HepG2 (cell line): ENCODE measurements around the gene RPS19. TPM values are rescaled to one million over a fixed set of nuclear protein-coding genes. Genes with fewer than 3 reads are reported as not detected.

Source experiments
- ATAC-seq: fragments of 200-7000 bp; cut with Tn5 transposase; 3 replicates; pipeline ENCODE4 v1.9.1; 2020; ENCODE audit warnings: mild to moderate bottlenecking, moderate library complexity
- BruUV-seq: library from RNA; stranded (reverse); fragments of 400-500 nt; replicated peaks from 2 replicates; lab custom pipeline; 2021; lab: Mats Ljungman, UMichigan
- CTCF ChIA-PET: fragments of 300-600 bp; formaldehyde crosslinking; extraction: SDS; loops from one replicate; lab custom pipeline; 2021; ENCODE audit warnings: low total read pairs, inconsistent platforms, low intra/inter-chr PET ratio; lab: Yijun Ruan, JAX
- POLR2A ChIA-PET: fragments of 350-600 bp; sonication (Branson Sonifier 250); formaldehyde crosslinking; loops from one replicate; lab custom pipeline; 2020; ENCODE audit warnings: antibody characterized with exemption, inconsistent platforms; lab: Yijun Ruan, JAX
- DNase-seq: peaks from one replicate; pipeline ENCODE4 v3.0.0-alpha.2; 2015; ENCODE audit warnings: low spot score
- FAIRE-seq: peaks from 3 replicates; lab custom pipeline; 2011; peaks lifted over from hg19 to GRCh38; lab: Jason Lieb, UNC
- H2AFZ ChIP-seq: one replicate; pipeline ENCODE4 v1.6.1; 2011; ENCODE audit warnings: low read length, inconsistent platforms
- H3K27ac ChIP-seq: fragments of 300-600 bp; 3 replicates; pipeline ENCODE4 v1.8.0; 2011; ENCODE audit warnings: mixed run types, mild to moderate bottlenecking, mixed read lengths, low read length, inconsistent platforms; ENCODE audit not compliant: insufficient read depth; ENCODE audit errors: extremely low read length
- H3K27me3 ChIP-seq, 2 experiments: fragments of 200-600 bp in 1 of 2; 2 replicates in 1 of 2; 3 replicates in 1 of 2; pipeline versions ENCODE4 v1.6.0 to v1.8.0; 2011; ENCODE audit warnings: low read length in 2 of 2, mild to moderate bottlenecking in 2 of 2, moderate library complexity in 2 of 2, inconsistent platforms in 1 of 2; ENCODE audit not compliant: insufficient read depth in 2 of 2, control insufficient read depth in 1 of 2
- H3K36me3 ChIP-seq, 2 experiments: fragments of 200-600 bp in 1 of 2; replicated peaks in 1 of 2; 2 replicates in 1 of 2; 3 replicates in 1 of 2; pipeline versions ENCODE4 v1.5.1 to v1.8.0; 2011; ENCODE audit warnings: low read length in 2 of 2, inconsistent platforms in 1 of 2; ENCODE audit not compliant: insufficient read depth in 2 of 2, control insufficient read depth in 1 of 2
- H3K4me1 ChIP-seq: 2 replicates; pipeline ENCODE4 v1.5.1; 2012; ENCODE audit warnings: low read length, inconsistent platforms; ENCODE audit not compliant: insufficient read depth
- H3K4me2 ChIP-seq: 2 replicates; pipeline ENCODE4 v1.6.0; 2011; ENCODE audit warnings: low read depth, low read length, inconsistent platforms
- H3K4me3 ChIP-seq, 3 experiments: fragments of 200-600 bp in 1 of 3; sonication (generic), shearing (Covaris generic) in 1 of 3; replicated peaks in 1 of 3; 2 replicates each; pipeline ENCODE4 v1.5.1; 2011 to 2016; ENCODE audit warnings: low read length in 3 of 3, inconsistent platforms in 2 of 3, low read depth in 2 of 3, mild to moderate bottlenecking in 2 of 3, control low read depth in 1 of 3, mixed read lengths in 1 of 3; ENCODE audit not compliant: insufficient read depth in 1 of 3
- H3K79me2 ChIP-seq: one replicate; pipeline ENCODE4 v1.6.1; 2011; ENCODE audit warnings: low read length, inconsistent platforms; ENCODE audit not compliant: insufficient read depth
- H3K9ac ChIP-seq: 2 replicates; pipeline ENCODE4 v1.6.0; 2011; ENCODE audit warnings: mild to moderate bottlenecking, low read depth, low read length, inconsistent platforms; ENCODE audit not compliant: insufficient read depth
- H3K9me3 ChIP-seq: 2 replicates; pipeline ENCODE4 v1.5.1; 2012; ENCODE audit warnings: mild to moderate bottlenecking, low read length
- H4K20me1 ChIP-seq: 2 replicates; pipeline ENCODE4 v1.6.0; 2011; ENCODE audit warnings: inconsistent platforms, mild to moderate bottlenecking, low read length, moderate library complexity; ENCODE audit not compliant: insufficient read depth
- ARID3A ChIP-seq: IDR thresholded peaks from 2 replicates; pipeline ENCODE4 v1.6.1; 2012; ENCODE audit warnings: low read depth, low read length, improper control_type of control experiment
- CHD4 ChIP-seq: fragments of 200-600 bp; sonication (generic); IDR thresholded peaks from 2 replicates; pipeline ENCODE4 v1.7.0; 2017; ENCODE audit warnings: mild to moderate bottlenecking, low read length, borderline replicate concordance
- ERF ChIP-seq: IDR thresholded peaks from 2 replicates; pipeline ENCODE4 v1.6.1; 2018; ENCODE audit warnings: missing biosample characterization, missing genetic modification reagents
- MIXL1 ChIP-seq: IDR thresholded peaks from 2 replicates; pipeline ENCODE4 v1.6.1; 2016
- PHF8 ChIP-seq: sonication (generic); formaldehyde crosslinking; IDR thresholded peaks from 2 replicates; pipeline ENCODE4 v1.5.0; 2020; ENCODE audit warnings: missing genetic modification reagents
- RERE ChIP-seq: IDR thresholded peaks from 2 replicates; pipeline ENCODE4 v1.6.1; 2016; ENCODE audit warnings: low read depth, missing genetic modification reagents, missing compliant biosample characterization
- ZBTB3 ChIP-seq: sonication (generic); formaldehyde crosslinking; IDR thresholded peaks from 2 replicates; pipeline ENCODE4 v1.4.0; 2020; ENCODE audit warnings: low read depth, mild to moderate bottlenecking, moderate library complexity, missing genetic modification reagents, borderline replicate concordance
- ZNF605 ChIP-seq: sonication (generic); formaldehyde crosslinking; IDR thresholded peaks from 2 replicates; pipeline ENCODE4 v1.8.0; 2022; ENCODE audit warnings: mild to moderate bottlenecking, missing genetic modification reagents
- WGBS: methylation state at CpG from one replicate; pipeline ENCODE4 v1.1.6; 2017; ENCODE audit warnings: low lambda C conversion rate; 5-methylcytosine and 5-hydroxymethylcytosine counted together
- in situ Hi-C: cut with HindIII; loops from 2 replicates; pipeline ENCODE4 v1.10.0; 2017; ENCODE audit warnings: low pct_unique_long_range_greater_than_20kb; ENCODE audit not compliant: extremely low pct_ligation_motif_present
- intact Hi-C: fragments of 100-400 bp; cut with micrococcal nuclease; formaldehyde crosslinking; loops from one replicate; pipeline ENCODE4 v1.10.0; 2022; ENCODE audit not compliant: unreplicated experiment
- polyA plus RNA-seq, 8 experiments: library from polyadenylated mRNA; depleted of rRNA in 3 of 8; stranded (reverse) in 7 of 8; unstranded in 1 of 8; fragments of >200 nt; fragmentation: Illumina TruSeq in 4 of 8; extraction: Trizol in 4 of 8; gene quantifications; 2 replicates each; pipeline versions ENCODE4 v1.2.1 to v1.2.3, GENCODE V29; 2011 to 2016; ENCODE audit warnings: low read depth in 4 of 8, missing spikeins in 1 of 8, mixed read lengths in 1 of 8; ENCODE audit not compliant: insufficient read depth in 1 of 8
- total RNA-seq, 5 experiments: library from RNA; depleted of rRNA; stranded (reverse); fragments of >200 nt; fragmentation: Illumina TruSeq; extraction: Trizol; gene quantifications; 2 replicates each; pipeline ENCODE4 v1.2.3, GENCODE V29; 2016; ENCODE audit warnings: low read depth in 1 of 5
- TF ChIP-seq, protein P1 (sequence below): IDR thresholded peaks from 2 replicates; pipeline ENCODE4 v1.6.1; 2016; ENCODE audit warnings: low read depth, control low read depth

The RPS19 gene
- total and polyA plus RNA-seq, 2 of the 13 experiments (the other 11 are each of a cell fraction or from before 2014, with no cell fraction given) = 1,983 to 4,758 TPM

DNA sequence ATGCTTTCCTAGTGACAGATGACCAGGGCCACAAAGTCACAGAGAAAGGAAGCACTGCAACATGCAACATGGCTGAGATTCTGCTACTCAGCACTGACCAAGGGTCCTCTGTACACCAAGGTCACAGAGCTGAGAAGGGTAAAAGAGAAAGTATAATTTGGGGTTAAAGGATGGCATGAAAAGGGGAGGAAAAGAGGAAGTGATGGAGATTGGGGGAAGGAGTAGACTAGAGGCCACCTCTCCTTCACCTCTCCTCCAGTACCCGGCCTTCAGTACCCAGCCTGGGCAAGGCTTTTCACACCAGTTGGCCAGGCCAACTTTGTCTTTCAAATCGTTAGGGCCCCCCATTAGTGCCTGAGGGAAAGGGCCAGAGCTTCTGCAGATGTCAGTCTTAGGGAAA, 6.3 kb upstream of the RPS19 start:
- H3K9ac ChIP-seq = no peak overlapping the region
- FAIRE-seq = no peak
- no peaks in the 10 kb centered on the region for H3K9me3 ChIP-seq
- POLR2A ChIA-PET = no interaction called here
- H3K27ac ChIP-seq = no peak overlapping the region
- BruUV-seq = no TSS peak
- H3K27me3 ChIP-seq = peaks cover 1 to 49% of the 10 kb centered on the region in 2 experiments; a peak in 4 of 5 replicates
- no peaks in the 10 kb centered on the region for H4K20me1 ChIP-seq
- H3K36me3 ChIP-seq = no peaks in the 10 kb centered on the region
- in situ Hi-C loops (no loop called here), intact Hi-C loops (no loop called here)
- peaks cover under 1% of the 10 kb centered on the region for H3K4me1 ChIP-seq
- no peak overlapping the region for H2AFZ ChIP-seq
- H3K4me3 ChIP-seq = no peak overlapping the region
- DNase-seq = no peak
- no peak overlapping the region for H3K4me2 ChIP-seq
- CTCF ChIA-PET = no interaction called here
- TF ChIP-seq, protein P1, sequence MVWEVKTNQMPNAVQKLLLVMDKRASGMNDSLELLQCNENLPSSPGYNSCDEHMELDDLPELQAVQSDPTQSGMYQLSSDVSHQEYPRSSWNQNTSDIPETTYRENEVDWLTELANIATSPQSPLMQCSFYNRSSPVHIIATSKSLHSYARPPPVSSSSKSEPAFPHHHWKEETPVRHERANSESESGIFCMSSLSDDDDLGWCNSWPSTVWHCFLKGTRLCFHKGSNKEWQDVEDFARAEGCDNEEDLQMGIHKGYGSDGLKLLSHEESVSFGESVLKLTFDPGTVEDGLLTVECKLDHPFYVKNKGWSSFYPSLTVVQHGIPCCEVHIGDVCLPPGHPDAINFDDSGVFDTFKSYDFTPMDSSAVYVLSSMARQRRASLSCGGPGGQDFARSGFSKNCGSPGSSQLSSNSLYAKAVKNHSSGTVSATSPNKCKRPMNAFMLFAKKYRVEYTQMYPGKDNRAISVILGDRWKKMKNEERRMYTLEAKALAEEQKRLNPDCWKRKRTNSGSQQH = no peak
- TF ChIP-seq ZBTB3 (CRISPR knock-in tag) (no peak), ZNF605 (CRISPR knock-in tag) (no peak), ERF (CRISPR knock-in tag) (no peak), ARID3A (no peak), PHF8 (CRISPR knock-in tag) (no peak), RERE (CRISPR knock-in tag) (no peak), CHD4 (no peak), MIXL1 (no peak)
- WGBS = 0% methylated on average over 2 of the region's 2 CpGs
- no peak for ATAC-seq
- no peaks in the 10 kb centered on the region for H3K79me2 ChIP-seq
